ENCODE results near the gene MED13L. TPM values are rescaled to one million over a fixed set of nuclear protein-coding genes. Genes with fewer than 3 reads are reported as not detected.
"Not testable (repeated sequence)": the region's sequence is repeated elsewhere in the genome, so short reads cannot be mapped to it uniquely, and the experiment has no call there.

The MED13L gene
- total and polyA plus RNA-seq, 3 donors from 2014 or later: 56.4 to 173 (median 133) TPM

DNA sequence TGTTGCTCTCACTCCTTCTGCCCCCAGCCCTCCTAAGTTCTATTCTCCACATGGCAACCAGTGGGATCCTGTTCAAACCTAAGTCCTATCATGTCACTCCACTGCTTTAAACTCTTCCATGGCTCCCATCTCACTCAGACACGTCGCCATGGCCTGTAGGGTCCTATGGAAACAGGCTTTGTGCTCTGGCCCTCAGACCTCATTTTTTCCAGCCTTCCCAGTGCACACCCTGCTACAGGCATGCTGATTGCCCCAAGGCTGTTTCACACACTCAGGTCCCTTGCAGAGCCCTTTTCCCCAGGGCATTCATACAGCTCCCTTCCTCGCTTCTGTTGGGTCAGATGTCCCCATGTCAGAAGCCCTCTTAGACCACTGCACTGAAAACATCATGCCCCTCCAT lies 11.2 kb upstream of the MED13L start:
- Histone ChIP-seq H3K4me1 (no peaks in the 10 kb centered on the region), H3K9me3 (no peaks in the 10 kb centered on the region), H3K27ac (no peak overlapping the region), H3K36me3 (ENCODE audit: low read depth, missing control alignments) (no peaks in the 10 kb centered on the region), H3K27me3 (no peaks in the 10 kb centered on the region), H3K4me3 (no peak overlapping the region)
- intact Hi-C loops (cut with DNase I; ENCODE audit: low total_unique reads): no loop called here
- 85 to 89% methylated on average over 3 of the region's 3 CpGs for WGBS, 2 donors
- no peak for DNase-seq
- TF ChIP-seq, protein P1, sequence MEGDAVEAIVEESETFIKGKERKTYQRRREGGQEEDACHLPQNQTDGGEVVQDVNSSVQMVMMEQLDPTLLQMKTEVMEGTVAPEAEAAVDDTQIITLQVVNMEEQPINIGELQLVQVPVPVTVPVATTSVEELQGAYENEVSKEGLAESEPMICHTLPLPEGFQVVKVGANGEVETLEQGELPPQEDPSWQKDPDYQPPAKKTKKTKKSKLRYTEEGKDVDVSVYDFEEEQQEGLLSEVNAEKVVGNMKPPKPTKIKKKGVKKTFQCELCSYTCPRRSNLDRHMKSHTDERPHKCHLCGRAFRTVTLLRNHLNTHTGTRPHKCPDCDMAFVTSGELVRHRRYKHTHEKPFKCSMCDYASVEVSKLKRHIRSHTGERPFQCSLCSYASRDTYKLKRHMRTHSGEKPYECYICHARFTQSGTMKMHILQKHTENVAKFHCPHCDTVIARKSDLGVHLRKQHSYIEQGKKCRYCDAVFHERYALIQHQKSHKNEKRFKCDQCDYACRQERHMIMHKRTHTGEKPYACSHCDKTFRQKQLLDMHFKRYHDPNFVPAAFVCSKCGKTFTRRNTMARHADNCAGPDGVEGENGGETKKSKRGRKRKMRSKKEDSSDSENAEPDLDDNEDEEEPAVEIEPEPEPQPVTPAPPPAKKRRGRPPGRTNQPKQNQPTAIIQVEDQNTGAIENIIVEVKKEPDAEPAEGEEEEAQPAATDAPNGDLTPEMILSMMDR (IDR thresholded peaks at IDR 0.05): no peak
- TF ChIP-seq POLR2A (IDR thresholded peaks at IDR 0.05): no peak

DNA sequence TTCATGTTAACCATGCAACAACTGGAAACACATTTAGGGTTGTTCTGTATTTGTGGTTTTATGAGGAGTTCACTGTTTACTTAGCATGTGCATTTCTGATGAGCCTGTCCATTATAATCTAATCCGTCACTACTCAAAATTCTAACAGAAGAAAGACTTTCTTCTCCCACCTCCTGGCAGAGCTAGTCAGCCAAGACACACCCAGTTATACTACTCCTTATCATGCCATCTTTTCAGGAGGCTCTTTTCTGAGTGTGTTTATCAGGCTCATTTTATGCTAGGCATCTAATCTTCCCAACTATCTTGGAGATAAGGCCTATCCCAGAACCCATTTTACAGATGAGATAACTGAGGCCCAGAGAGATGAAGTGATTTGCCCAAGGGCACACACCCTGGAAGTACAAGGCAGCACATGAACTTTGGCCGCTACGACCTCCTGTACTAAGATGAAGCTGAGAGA lies 10.4 kb upstream of the MED13L start:
- Histone ChIP-seq H3K4me3 (no peak overlapping the region), H3K36me3 (ENCODE audit: low read depth, missing control alignments) (no peaks in the 10 kb centered on the region), H3K4me1 (no peaks in the 10 kb centered on the region), H3K27ac (no peak overlapping the region), H3K27me3 (no peaks in the 10 kb centered on the region), H3K9me3 (no peaks in the 10 kb centered on the region)
- intact Hi-C loops (cut with DNase I; ENCODE audit: low total_unique reads): no loop called here
- TF ChIP-seq POLR2A (IDR thresholded peaks at IDR 0.05): no peak
- DNase-seq: no peak
- 84 to 91% methylated on average over 3 of the region's 3 CpGs for whole genome bisulfite sequencing, 2 donors

DNA sequence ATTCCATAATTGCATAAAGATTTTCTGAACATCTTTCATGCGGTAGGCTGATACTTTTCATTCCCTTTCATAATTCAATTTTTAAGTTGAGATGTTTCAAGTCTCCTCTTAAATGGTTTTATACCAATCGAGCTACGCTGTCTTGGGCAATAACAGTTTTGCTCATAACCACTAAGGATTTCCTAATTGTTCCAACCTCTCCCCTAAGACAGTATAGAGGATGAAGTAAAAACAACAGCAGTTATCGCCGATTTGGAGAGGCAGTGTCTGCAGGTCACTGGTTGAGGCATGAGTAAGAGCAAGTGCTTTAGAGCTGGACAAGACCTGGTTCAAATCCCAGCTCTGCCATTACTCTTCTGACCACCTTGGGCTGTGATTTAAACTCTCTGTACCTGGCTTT lies 6.9 kb upstream of the MED13L start:
- Histone ChIP-seq H3K27ac (no peak overlapping the region), H3K4me3 (no peak overlapping the region), H3K9me3 (no peaks in the 10 kb centered on the region), H3K27me3 (no peaks in the 10 kb centered on the region), H3K36me3 (ENCODE audit: low read depth, missing control alignments) (no peaks in the 10 kb centered on the region), H3K4me1 (no peaks in the 10 kb centered on the region)
- 88% methylated on average over 5 of the region's 5 CpGs for WGBS, 2 donors
- TF ChIP-seq, protein P1 (IDR thresholded peaks at IDR 0.05): no peak
- no peak for TF ChIP-seq POLR2A (IDR thresholded peaks at IDR 0.05)
- DNase-seq: no peak
- intact Hi-C loops (cut with DNase I; ENCODE audit: low total_unique reads): no loop called here

DNA sequence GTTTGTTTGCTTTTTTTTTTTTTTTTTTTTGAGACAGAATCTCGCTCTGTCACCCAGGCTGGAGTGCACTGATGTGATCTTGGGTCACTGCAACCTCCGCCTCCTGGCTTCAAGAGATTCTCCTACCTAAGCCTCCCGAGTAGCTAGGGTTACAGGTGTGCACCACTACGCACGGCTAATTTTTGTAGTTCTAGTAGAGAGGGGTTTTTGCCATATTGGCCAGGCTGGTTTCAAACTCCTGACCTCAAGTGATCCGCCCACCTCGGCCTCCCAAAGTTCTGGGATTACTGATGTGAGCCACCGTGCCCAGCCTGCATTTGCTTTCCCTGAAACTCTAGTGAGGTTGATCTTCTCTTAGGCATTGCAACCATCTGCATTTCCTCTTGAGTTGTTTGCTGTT lies 6.4 kb upstream of the MED13L start:
- DNase-seq; H3K9me3 ChIP-seq; H3K27me3 ChIP-seq; H3K4me3 ChIP-seq; H3K27ac ChIP-seq; H3K4me1 ChIP-seq; intact Hi-C loops (cut with DNase I; ENCODE audit: low total_unique reads); H3K36me3 ChIP-seq (ENCODE audit: low read depth, missing control alignments): not testable (repeated sequence)
- 93 to 94% methylated on average over 8 of the region's 8 CpGs for WGBS, 2 donors

DNA sequence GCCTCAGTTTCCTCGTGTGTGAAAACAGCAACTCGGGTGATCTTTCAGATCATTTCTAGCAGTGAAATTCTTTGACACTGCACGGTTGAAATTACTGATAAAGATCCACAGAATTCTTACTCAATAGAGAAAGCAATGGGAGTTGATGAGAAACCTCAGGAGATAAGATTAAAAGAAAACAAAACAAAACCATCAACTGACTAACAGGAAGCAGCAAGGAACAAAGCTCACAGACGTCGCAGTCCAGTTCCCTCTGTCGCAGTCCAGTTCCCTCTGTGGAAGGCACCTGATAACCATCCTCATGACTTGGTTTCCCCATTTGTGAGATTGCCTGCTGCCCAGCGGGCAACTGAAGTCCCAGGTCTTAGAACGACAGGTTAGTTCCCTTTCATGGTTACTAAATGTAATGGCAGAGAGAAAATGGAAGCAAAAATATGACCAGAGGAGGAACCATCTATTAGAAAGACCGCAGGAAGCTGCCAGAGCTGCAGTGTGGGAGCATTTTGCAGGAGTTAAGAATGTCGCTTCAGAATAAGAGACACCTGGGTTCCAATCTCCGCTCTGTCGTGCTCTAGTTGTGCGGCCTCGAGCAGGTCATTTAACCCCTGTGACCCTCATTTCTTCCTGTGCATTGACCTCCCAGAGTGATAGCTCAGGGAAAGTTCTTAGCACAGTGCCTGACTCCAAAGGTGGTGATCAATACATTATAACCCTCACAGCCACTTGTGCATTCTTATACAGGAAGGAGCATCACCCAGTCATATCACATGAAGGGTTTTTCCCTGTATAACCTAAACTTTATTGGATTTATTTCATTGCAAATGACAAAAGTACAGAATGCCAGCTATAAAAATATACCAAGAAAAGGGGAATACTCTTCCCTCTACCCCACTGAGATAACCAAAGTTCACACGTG lies 5.1 kb upstream of the MED13L start:
- H3K9me3 ChIP-seq: no peaks in the 10 kb centered on the region
- H3K4me3 ChIP-seq: no peak overlapping the region
- no peaks in the 10 kb centered on the region for H3K4me1 ChIP-seq
- H3K27ac ChIP-seq: no peak overlapping the region
- H3K36me3 ChIP-seq (ENCODE audit: low read depth, missing control alignments): no peaks in the 10 kb centered on the region
- no peak for DNase-seq
- no peak for TF ChIP-seq POLR2A (IDR thresholded peaks at IDR 0.05)
- TF ChIP-seq, protein P1 (IDR thresholded peaks at IDR 0.05): no peak
- intact Hi-C loops (cut with DNase I; ENCODE audit: low total_unique reads): no loop called here
- WGBS, 2 donors: 66 to 74% methylated on average over 15 of the region's 15 CpGs
- no peaks in the 10 kb centered on the region for H3K27me3 ChIP-seq

Measured in testis (tissue), 3 donors.